Gastroesophageal sphincter (tissue), 4 donors: ENCODE results near the gene CDH4. TPM values are rescaled to one million over a fixed set of nuclear protein-coding genes. Genes with fewer than 3 reads are reported as not detected.

Source experiments
- ATAC-seq: fragments of 150-250 bp; one replicate; pipeline ENCODE4 v1.9.1; 2016; ENCODE audit warnings: mild to moderate bottlenecking, moderate library complexity
- H3K27ac ChIP-seq, 4 donors: fragments of 200-600 bp; sonication (generic) in 3 of 4; 1 replicate in 3 of 4; 2 replicates in 1 of 4; pipeline ENCODE4 v1.5.1; 2016 to 2019
- H3K27me3 ChIP-seq: fragments of 200-600 bp; sonication (generic); one replicate; pipeline ENCODE4 v1.5.1; 2019
- H3K36me3 ChIP-seq, 2 donors: fragments of 200-600 bp; sonication (generic); one replicate each; pipeline ENCODE4 v1.5.1; 2019; ENCODE audit warnings: control low read depth in 1 of 2
- H3K4me1 ChIP-seq, 3 donors: fragments of 200-600 bp; sonication (generic); 1 replicate in 2 of 3; 2 replicates in 1 of 3; pipeline ENCODE4 v1.5.1; 2016 to 2019; ENCODE audit warnings: control low read depth in 2 of 3
- H3K4me3 ChIP-seq, 2 donors: fragments of 200-600 bp; sonication (generic); one replicate each; pipeline ENCODE4 v1.5.1; 2019; ENCODE audit warnings: mild to moderate bottlenecking in 1 of 2, moderate library complexity in 1 of 2
- H3K9me3 ChIP-seq, 3 donors: fragments of 200-600 bp; sonication (generic); one replicate each; pipeline ENCODE4 v1.5.1; 2017 to 2019; ENCODE audit warnings: control low read depth in 2 of 3
- CTCF ChIP-seq, 4 experiments: fragments of 200-600 bp in 2 of 4; fragments of 450-650 bp in 2 of 4; sonication (generic) in 1 of 4; IDR thresholded peaks; one replicate each; pipeline ENCODE4 v1.5.1; 2017 to 2019; ENCODE audit warnings: antibody characterized with exemption in 4 of 4, mild to moderate bottlenecking in 2 of 4, moderate library complexity in 2 of 4
- EP300 ChIP-seq: sonication (generic); formaldehyde crosslinking; IDR thresholded peaks from one replicate; pipeline ENCODE4 v1.6.1; 2017; ENCODE audit warnings: antibody characterized with exemption, mild to moderate bottlenecking
- POLR2A ChIP-seq, 2 donors: fragments of 450-650 bp; IDR thresholded peaks; one replicate each; pipeline ENCODE4 v1.6.1; 2017; ENCODE audit warnings: antibody characterized with exemption in 2 of 2, mild to moderate bottlenecking in 2 of 2, moderate library complexity in 1 of 2
- POLR2AphosphoS5 ChIP-seq: sonication (generic); formaldehyde crosslinking; IDR thresholded peaks from one replicate; pipeline ENCODE4 v1.6.1; 2017; ENCODE audit warnings: antibody characterized with exemption
- WGBS, 2 donors: methylation state at CpG; one replicate each; pipeline ENCODE4 v1.1.5; 2018; ENCODE audit warnings: low coverage in 1 of 2; 5-methylcytosine and 5-hydroxymethylcytosine counted together
- total RNA-seq, 4 donors: library from RNA; depleted of rRNA; stranded (reverse); fragments of >200 nt; gene quantifications; one replicate each; pipeline ENCODE4 v1.1.0, GENCODE V29; 2016

CDH4 gene
- total RNA-seq, 4 donors from 2014 or later, result under 0.01 to 1.5 (median 0.42) TPM; not detected in 1

DNA sequence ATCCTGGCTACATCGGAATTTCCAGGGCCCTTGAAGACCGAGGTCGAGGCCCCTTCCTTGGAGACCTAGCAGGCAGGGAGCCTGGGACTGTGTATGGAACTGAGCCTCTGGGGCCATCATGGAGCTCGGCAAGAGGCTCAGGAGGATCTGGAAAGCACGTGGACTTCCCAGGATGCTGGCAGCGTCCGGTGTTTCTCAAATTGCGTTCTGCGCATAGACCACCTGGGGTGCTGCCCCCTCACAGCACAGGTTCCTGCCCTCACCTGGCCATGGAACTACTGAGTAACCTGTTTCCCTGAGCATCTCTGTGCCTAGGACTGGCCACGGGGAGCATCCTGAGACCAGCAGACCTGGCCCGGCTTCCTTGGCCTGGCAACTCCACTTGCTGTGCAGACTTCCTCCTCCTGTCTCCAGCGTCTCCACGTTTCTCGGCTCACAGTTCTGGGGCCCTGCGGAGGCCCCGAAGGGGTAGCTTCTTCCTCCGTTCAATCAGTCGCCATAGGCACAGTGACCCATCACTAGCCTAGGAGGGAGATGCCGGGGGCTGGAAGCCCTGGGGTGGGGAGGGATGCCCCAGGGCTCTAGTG lies 144.3 kb downstream of the CDH4 start:
- H3K36me3 ChIP-seq, result no peaks in the 10 kb centered on the region
- H3K4me1 ChIP-seq, result no peaks in the 10 kb centered on the region
- H3K27me3 ChIP-seq, result peaks cover 8% of the 10 kb centered on the region
- no peak for ATAC-seq
- no peak overlapping the region for H3K4me3 ChIP-seq
- no peak overlapping the region for H3K27ac ChIP-seq
- TF ChIP-seq CTCF (IDR thresholded peaks at IDR 0.05) (no peak), POLR2A (IDR thresholded peaks at IDR 0.05) (no peak), EP300 (no peak), POLR2AphosphoS5 (no peak)
- WGBS, 2 donors, result 73 to 94% methylated on average over 9 to 12 of the region's 19 CpGs
- peaks cover 0 to 7% (median 0%) of the 10 kb centered on the region in 3 donors for H3K9me3 ChIP-seq

GRCh38 chr20:61397146-61397545 lies 145.1 kb downstream of the CDH4 start:
- no peak overlapping the region for H3K4me3 ChIP-seq
- H3K36me3 ChIP-seq, result no peaks in the 10 kb centered on the region
- no peaks in the 10 kb centered on the region for H3K4me1 ChIP-seq
- peaks cover 0 to 7% (median 0%) of the 10 kb centered on the region in 3 donors for H3K9me3 ChIP-seq
- 73 to 92% methylated on average over 6 to 9 of the region's 13 CpGs for WGBS, 2 donors
- H3K27me3 ChIP-seq, result peaks cover under 1% of the 10 kb centered on the region
- no peak overlapping the region for H3K27ac ChIP-seq
- no peak for ATAC-seq
- TF ChIP-seq EP300 (no peak), CTCF (IDR thresholded peaks at IDR 0.05) (no peak), POLR2A (IDR thresholded peaks at IDR 0.05) (no peak), POLR2AphosphoS5 (no peak)

DNA sequence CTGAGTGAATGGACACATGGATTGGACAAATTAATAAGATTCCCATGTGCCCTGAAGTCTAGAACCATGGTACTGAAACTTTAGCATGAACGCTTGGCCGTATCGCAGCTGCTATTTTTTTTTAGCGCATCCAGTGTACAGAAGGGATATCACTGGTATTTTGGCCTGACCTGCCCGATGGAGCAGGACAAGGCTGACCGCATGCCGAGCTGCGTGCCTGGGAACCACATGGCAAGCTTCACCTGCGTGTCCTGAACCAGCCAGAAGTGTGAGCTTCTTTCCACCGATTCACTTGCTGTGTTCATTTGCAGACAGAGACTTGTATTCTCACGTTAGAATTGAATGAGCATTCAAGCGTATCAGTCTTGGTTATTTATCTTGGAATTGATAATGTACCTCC lies 145.7 kb downstream of the CDH4 start:
- Histone ChIP-seq H3K4me1 (no peaks in the 10 kb centered on the region), H3K36me3 (no peaks in the 10 kb centered on the region), H3K9me3 (peaks cover 0 to 13% (median 0%) of the 10 kb centered on the region in 3 donors), H3K27ac (no peak overlapping the region), H3K27me3 (no peaks in the 10 kb centered on the region), H3K4me3 (no peak overlapping the region)
- WGBS, 2 donors, result 90 to 92% methylated on average over 9 to 10 of the region's 12 CpGs
- no peak for TF ChIP-seq POLR2AphosphoS5
- no peak for TF ChIP-seq CTCF (IDR thresholded peaks at IDR 0.05)
- TF ChIP-seq POLR2A (IDR thresholded peaks at IDR 0.05), result no peak
- no peak for TF ChIP-seq EP300
- ATAC-seq, result no peak

DNA sequence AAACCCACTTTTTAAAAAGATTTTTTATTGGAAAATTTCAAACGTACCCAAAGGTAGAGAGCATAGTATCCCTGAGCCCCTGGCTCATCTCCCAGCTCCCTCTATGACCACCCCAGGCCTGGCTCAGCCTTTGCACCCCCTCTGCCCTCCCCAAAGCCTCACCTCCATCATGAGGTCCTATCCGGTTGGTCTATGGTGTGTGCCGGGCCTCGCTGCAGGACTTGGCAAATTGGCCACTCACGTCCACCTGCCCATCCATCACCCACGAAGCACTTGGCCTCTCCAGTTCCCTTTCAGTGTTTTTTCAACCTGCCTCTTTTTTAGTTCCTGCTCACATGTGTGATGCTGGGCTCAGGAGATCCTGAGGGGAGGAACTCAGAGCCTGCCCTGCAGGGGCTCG lies 147.4 kb downstream of the CDH4 start:
- Histone ChIP-seq H3K4me1 (no peaks in the 10 kb centered on the region), H3K9me3 (peaks cover 0 to 18% (median 0%) of the 10 kb centered on the region in 3 donors), H3K27ac (no peak overlapping the region), H3K36me3 (no peaks in the 10 kb centered on the region), H3K27me3 (no peaks in the 10 kb centered on the region), H3K4me3 (no peak overlapping the region)
- no peak for TF ChIP-seq CTCF (IDR thresholded peaks at IDR 0.05)
- TF ChIP-seq EP300, result no peak
- TF ChIP-seq POLR2A (IDR thresholded peaks at IDR 0.05), result no peak
- TF ChIP-seq POLR2AphosphoS5, result no peak
- ATAC-seq, result no peak
- 80% methylated on average over 5 of the region's 7 CpGs; no CpG with 5 or more reads in 1 of the 2 donors for WGBS, 2 donors

DNA sequence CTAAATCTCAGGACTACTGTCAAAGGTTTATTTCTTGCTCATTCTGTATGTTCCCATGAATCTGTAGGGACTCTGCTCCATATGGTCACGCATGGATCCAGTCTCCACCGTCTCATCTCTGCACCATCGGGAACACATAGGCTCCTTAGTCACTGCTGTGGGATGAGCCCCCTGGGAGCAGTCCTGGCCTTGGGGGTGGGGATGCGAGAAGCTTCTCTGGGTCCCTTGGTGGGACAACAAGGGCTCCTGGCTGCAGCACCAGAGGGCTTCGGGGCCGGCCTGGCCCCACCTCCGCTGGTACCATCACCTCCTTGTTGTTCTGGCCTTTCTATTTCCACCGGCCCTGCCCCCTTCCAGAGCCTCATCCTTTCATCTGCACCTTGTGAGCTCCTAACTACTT lies 148.4 kb downstream of the CDH4 start:
- H3K4me1 ChIP-seq, result no peaks in the 10 kb centered on the region
- TF ChIP-seq CTCF (IDR thresholded peaks at IDR 0.05) (no peak), EP300 (no peak), POLR2AphosphoS5 (no peak), POLR2A (IDR thresholded peaks at IDR 0.05) (no peak)
- WGBS, 2 donors, result 86 to 95% methylated on average over 2 to 6 of the region's 8 CpGs

More for the DNA sequence above, 148.4 kb downstream of the CDH4 start:
- Histone ChIP-seq H3K9me3 (peaks cover 0 to 18% (median 0%) of the 10 kb centered on the region in 3 donors), H3K36me3 (no peaks in the 10 kb centered on the region), H3K27me3 (no peaks in the 10 kb centered on the region), H3K27ac (no peak overlapping the region), H3K4me3 (no peak overlapping the region)
- ATAC-seq, result no peak
